HG03108 (cell line): ENCODE data around the gene LPCAT3.

Experiments used
- ATAC-seq: cut with Tn5 transposase; IDR thresholded peaks from one replicate; pipeline ENCODE4 v1.9.1; 2021; ENCODE audit warnings: moderate library complexity; ENCODE audit not compliant: unreplicated experiment

LPCAT3 gene

DNA sequence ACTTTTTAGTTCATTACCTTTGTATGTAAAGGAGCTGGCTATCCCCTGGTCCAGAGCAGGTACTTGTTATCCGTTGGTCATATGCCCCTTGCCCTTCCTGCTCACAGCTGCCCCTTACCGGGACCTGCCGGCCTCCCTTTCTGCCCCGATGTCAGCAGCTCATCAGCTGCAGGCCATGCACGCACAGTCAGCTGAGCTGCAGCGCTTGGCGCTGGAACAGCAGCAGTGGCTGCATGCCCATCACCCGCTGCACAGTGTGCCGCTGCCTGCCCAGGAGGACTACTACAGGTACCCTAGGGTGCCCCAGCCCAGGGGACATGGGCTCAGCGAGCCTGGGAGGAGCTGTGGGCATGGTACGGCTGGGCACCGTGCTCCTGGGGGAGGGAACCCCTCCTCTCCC is 77.0 kb downstream of the LPCAT3 start:
- ATAC-seq, result no peak

DNA sequence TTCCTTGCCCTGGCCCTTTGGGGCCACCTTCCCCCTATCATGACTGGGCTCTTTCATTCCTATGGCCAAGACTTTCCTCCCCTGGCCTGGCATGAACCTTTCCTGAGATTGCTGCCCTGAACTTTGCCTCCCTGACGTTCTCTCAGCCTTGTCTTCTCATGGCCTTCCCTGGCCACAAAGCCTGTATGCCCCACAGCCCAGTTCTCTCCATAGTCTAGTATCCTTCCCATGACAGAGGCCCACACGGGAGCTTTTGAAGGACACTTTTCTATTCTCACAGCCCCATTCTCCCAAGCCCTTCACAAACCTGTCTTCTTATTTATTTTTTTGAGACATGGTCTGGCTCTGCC is 79.1 kb downstream of the LPCAT3 start:
- no peak for ATAC-seq

DNA sequence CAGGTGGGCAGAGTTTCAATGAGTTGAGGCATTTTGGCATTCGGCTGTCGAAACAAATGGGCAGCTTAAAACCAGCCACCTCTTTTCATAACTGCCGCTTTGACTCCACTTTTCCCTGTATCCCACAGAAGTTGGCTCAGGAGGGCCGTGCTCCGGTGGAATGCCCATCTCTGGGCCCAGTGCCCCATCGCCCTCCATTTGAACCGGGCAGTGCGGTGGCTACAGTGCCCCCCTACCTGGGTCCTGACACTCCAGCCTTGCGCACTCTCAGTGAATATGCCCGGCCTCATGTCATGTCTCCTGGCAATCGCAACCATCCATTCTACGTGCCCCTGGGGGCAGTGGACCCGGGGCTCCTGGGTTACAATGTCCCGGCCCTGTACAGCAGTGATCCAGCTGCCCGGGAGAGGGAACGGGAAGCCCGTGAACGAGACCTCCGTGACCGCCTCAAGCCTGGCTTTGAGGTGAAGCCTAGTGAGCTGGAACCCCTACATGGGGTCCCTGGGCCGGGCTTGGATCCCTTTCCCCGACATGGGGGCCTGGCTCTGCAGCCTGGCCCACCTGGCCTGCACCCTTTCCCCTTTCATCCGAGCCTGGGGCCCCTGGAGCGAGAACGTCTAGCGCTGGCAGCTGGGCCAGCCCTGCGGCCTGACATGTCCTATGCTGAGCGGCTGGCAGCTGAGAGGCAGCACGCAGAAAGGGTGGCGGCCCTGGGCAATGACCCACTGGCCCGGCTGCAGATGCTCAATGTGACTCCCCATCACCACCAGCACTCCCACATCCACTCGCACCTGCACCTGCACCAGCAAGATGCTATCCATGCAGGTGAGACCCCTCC is 79.7 kb downstream of the LPCAT3 start:
- no peak for ATAC-seq

DNA sequence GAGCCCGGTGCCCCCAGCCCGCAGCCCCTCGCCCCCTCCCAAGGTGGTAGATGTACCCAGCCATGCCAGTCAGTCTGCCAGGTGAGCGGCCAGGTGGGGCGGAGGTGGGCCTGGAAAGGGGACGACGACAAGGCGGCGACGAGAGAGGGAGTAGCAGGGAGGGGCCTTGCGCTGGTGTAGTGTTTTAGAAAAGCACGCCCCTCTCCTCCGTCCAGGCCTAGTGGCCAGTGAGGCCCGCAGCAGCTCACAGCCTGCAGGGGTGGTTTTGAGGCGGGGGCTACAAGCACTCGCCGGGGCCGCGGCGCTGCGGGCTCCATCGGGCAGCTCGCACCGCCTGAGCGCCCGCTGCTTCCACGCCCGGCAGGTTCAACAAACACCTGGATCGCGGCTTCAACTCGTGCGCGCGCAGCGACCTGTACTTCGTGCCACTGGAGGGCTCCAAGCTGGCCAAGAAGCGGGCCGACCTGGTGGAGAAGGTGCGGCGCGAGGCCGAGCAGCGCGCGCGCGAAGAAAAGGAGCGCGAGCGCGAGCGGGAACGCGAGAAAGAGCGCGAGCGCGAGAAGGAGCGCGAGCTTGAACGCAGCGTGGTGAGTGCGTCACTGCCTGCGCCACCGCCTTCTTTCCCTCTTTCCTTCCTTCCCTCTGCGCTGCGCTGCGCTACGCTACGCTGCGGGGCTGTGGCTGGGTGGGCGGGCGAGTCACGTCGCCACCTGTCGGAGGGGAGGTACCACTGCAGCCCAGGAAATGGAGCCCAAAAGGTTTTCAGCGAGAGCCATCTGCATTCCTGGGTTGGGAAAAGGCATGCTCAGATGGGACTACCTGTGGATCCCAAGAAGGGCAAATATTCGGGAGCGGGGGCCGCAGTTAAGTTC is 80.6 kb downstream of the LPCAT3 start:
- peak; percentile 90 for ATAC-seq

DNA sequence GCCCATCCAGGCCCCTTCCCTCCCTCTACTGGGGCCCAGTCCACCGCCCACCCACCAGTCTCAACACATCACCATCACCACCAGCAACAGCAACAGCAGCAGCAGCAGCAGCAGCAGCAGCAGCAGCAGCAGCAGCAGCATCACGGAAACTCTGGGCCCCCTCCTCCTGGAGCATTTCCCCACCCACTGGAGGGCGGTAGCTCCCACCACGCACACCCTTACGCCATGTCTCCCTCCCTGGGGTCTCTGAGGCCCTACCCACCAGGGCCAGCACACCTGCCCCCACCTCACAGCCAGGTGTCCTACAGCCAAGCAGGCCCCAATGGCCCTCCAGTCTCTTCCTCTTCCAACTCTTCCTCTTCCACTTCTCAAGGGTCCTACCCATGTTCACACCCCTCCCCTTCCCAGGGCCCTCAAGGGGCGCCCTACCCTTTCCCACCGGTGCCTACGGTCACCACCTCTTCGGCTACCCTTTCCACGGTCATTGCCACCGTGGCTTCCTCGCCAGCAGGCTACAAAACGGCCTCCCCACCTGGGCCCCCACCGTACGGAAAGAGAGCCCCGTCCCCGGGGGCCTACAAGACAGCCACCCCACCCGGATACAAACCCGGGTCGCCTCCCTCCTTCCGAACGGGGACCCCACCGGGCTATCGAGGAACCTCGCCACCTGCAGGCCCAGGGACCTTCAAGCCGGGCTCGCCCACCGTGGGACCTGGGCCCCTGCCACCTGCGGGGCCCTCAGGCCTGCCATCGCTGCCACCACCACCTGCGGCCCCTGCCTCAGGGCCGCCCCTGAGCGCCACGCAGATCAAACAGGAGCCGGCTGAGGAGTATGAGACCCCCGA is 81.4 kb downstream of the LPCAT3 start:
- ATAC-seq, result peak; percentile 7

DNA sequence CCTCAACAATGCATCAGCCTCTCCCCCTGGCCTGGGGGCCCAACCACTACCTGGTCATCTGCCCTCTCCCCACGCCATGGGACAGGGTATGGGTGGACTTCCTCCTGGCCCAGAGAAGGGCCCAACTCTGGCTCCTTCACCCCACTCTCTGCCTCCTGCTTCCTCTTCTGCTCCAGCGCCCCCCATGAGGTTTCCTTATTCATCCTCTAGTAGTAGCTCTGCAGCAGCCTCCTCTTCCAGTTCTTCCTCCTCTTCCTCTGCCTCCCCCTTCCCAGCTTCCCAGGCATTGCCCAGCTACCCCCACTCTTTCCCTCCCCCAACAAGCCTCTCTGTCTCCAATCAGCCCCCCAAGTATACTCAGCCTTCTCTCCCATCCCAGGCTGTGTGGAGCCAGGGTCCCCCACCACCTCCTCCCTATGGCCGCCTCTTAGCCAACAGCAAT is 82.1 kb downstream of the LPCAT3 start:
- no peak for ATAC-seq

DNA sequence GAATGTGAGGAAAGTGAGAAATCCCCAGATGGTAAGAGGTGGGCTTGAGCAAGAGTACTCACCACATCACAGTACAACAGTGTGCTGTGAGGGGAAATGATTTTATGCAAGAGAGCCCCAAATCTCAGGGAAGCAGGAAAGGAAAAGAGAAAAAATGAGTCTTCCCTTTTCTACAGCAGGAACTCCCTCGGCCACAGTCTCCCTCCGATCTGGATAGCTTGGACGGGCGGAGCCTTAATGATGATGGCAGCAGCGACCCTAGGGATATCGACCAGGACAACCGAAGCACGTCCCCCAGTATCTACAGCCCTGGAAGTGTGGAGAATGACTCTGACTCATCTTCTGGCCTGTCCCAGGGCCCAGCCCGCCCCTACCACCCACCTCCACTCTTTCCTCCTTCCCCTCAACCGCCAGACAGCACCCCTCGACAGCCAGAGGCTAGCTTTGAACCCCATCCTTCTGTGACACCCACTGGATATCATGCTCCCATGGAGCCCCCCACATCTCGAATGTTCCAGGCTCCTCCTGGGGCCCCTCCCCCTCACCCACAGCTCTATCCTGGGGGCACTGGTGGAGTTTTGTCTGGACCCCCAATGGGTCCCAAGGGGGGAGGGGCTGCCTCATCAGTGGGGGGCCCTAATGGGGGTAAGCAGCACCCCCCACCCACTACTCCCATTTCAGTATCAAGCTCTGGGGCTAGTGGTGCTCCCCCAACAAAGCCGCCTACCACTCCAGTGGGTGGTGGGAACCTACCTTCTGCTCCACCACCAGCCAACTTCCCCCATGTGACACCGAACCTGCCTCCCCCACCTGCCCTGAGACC is 82.7 kb downstream of the LPCAT3 start:
- no peak for ATAC-seq

DNA sequence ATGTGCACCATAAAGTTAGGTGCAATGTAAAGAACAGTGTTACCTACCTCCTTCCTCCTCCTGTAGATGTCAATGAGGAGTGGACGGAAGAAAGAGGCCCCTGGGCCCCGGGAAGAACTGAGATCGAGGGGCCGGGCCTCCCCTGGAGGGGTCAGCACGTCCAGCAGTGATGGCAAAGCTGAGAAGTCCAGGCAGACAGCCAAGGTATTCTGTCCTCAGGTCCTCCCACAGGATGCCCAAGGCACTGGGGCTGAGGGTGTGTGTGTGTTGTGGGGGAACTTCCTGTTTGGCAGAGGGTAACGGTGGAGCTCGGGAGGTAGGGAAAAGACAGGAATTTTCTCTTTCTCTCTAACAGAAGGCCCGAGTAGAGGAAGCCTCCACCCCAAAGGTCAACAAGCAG is 84.2 kb downstream of the LPCAT3 start:
- no peak for ATAC-seq

DNA sequence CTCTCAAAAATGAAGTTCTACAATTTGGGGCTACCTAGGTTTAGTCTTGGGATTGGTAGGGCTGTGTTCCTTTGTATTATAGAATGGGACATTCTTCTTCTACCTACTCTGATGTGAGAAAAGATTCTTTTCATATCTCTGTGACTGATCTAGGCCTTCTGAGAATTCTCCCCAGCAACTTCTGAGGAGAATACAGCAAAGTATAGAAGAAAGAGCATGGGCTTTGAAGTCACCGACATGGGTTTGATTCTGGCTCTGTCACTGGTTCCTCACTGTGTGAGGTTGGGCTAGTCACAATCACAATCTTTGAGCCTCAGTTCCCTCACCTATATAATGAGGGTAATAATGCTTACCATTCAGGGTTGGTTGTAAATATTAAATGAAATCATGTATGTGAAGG is 85.5 kb downstream of the LPCAT3 start:
- ATAC-seq, result no peak

DNA sequence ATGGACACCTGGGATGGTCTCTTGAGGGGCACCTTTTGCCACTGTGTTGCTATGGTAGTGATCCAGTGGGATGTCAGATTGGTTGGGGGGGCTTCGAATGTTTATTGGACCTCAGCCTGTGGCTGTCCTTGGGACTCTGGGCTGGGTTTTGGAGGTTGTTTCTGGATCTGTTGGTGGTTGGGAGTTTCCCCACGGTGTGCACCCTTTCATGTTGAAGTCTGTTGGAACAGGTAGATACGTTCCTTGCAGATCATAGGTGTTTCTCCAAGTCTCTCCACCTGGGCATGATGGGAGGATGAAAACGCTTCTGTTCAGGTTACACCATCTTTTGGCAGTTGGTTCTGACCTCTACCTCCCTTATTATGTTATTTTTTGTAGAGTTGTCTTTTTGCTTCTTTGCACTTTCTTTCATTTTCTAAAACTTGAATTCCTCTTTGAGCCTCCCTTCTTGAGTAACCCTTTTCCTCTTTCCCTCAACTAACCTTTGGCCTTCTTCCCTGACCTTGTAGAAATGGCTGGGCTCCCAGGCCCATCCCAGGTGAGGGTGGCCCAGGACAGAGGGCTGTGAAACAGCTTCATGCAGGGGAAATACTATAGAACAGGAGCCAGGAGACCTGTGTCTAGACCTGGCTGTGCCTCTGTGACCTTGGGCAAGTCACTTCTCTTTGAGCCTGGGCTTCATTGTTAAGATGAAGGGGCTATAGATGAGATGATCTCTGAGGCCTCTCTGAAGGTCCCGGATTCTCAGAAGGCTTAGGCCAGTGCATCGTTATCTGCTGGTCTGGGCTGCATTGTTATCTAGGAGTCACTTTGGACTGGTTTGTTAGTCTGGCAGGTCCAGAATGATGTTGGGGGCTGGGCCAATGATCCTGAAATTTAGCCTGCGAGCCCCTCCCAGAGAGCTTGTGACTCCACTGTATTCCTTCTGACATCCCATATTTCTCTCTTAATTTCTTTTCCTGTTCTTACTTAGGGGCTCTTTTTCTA is 88.5 kb downstream of the LPCAT3 start:
- ATAC-seq, result no peak

DNA sequence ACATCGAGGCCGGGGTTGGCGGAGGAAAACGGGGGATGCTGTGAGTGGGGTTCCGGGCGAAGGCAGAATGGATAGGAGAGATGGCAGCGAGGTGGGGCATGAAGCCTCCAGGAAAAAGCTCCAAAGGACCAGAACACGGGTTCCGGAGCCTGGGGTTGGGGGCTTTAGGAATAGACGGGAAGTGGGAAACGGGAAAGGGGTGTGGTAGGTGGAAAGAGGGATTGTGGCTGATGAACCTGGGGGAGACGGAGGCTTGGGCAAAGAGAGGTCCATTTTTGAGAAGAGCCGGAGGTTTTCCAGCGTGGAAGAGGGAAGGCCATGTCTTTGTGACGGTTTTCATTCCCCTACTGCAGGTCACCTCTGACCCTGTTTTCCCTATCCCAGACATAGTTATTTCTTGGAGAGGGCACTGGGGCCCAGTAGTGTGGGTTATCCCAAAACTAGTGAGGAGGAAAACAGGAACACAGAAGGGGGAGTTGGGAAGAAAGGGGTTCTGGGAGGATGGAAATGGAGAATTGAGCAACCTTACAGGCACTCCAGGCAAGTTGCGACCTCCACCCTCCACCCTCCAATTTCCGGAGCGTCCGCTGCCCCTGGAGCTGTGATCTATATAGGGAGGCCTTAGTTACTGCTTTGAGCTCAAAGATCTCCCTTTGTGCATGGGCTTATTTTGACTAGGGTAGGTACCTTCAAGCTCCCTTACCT is 89.4 kb downstream of the LPCAT3 start:
- no peak for ATAC-seq

DNA sequence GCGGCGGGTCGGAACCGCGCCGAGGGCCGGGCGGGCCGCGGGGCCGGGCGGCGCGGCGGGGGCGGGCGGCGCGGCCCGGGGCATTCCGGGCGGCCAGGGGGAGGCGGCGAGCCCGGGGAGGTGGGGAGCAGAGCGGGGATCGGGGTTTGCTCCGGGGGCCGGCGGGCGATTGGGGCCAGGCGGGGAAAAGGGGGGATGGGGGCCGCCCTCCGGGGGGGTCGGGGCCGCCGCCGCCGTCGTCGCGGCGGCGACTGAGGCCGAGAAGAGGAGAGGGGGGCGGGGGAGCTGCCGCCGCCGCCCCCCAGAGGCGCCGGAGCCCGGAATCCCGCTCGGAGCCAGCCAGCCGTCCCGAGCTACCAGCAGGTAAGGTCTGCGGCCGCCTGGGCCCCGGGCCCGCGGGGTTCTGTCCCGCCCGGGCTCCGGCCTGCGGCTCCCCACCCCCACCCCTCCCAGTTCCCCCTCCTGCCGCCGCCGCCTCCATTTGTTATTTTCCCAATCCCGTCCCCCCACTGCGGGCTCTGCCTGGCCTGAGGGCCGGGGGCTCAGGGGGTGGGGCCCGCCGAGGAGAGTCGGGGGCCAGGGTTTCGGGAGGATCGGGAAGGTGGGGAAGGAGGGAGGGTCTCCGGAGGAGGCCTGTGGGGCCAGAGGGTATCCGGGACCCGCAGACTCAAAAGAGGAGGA is 90.1 kb downstream of the LPCAT3 start:
- no peak for ATAC-seq

DNA sequence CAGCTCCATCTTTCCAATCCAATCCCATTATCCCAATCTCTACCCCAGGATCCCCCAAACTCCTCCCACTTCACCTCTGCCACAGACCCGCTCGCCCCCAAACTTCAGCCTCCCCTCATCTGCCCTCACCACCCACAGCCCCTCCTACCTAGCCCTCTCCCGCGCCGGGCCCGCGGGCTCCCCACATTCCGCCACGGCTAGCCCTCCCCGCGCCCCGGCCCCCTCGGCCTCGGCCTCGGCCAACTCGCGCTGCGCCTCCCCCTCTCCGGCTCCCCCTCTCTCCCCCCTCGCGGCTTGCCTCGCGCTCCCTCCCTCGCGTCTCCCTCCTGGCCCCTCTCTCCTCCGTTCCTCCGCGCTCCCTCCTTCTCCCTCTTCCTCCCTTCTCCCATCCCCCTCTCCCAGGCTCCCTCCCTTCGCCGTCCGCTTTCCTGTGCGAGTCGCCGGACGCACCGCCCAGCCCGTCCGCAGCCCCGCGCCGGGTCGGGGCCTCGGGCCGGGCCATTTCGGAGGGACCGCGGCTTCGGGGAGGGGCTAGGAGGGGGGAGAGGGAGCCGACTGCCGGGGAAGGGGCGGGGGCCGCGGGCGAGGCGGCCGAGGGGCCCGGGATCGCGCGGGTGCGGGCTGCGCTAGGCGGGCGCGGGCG is 90.8 kb downstream of the LPCAT3 start, which contains the start of gene ATN1:
Gene ATN1, plus strand, starts transcription at position 581 of the 643 bp plus-strand sequence. CDS start 6,043 bp downstream, outside the sequence.
- no peak for ATAC-seq
